ENCODE data around the gene SLC44A2.
A peak's percentile ranks its signal among the peaks of the same experiment; 100 is the strongest.
"Not testable (repeated sequence)": the region's sequence is repeated elsewhere in the genome, so short reads cannot be mapped to it uniquely, and the experiment has no call there.

Gene SLC44A2

GRCh38 chr19:10651851-10652250, 26.5 kb downstream of the SLC44A2 start:
- no peak for DNase-seq (ENCODE audit: low read depth)

- DNase-seq (ENCODE audit: low read depth), result no peak
These were observed 28.1 kb downstream of the SLC44A2 start for GRCh38 chr19:10653482-10653731.

GRCh38 chr19:10653732-10654609, 28.6 kb downstream of the SLC44A2 start, which contains the start of gene ILF3:
ILF3 (plus strand) TSS chr19:10654346; CDS start chr19:10670606, 16,260 bp downstream.
- DNase-seq (ENCODE audit: low read depth), result peak; percentile 100

GRCh38 chr19:10654610-10655456, 29.5 kb downstream of the SLC44A2 start:
- DNase-seq (ENCODE audit: low read depth), result no peak

- DNase-seq (ENCODE audit: low read depth), result no peak
These were observed 30.3 kb downstream of the SLC44A2 start for GRCh38 chr19:10655457-10656312.

- DNase-seq (ENCODE audit: low read depth), result no peak
These were observed 35.0 kb downstream of the SLC44A2 start for GRCh38 chr19:10660346-10660745.

GRCh38 chr19:10661946-10662345, 36.6 kb downstream of the SLC44A2 start:
- DNase-seq (ENCODE audit: low read depth), result no peak

GRCh38 chr19:10662384-10663251, 37.3 kb downstream of the SLC44A2 start:
- no peak for DNase-seq (ENCODE audit: low read depth)

- not testable (repeated sequence) for DNase-seq (ENCODE audit: low read depth)
These were observed 37.9 kb downstream of the SLC44A2 start for GRCh38 chr19:10663252-10663563.

GRCh38 chr19:10667867-10668266, 42.5 kb downstream of the SLC44A2 start:
- DNase-seq (ENCODE audit: low read depth), result no peak

GRCh38 chr19:10669246-10669645, 43.9 kb downstream of the SLC44A2 start:
- no peak for DNase-seq (ENCODE audit: low read depth)

GRCh38 chr19:10670182-10670581, 44.8 kb downstream of the SLC44A2 start:
- peak; percentile 49 for DNase-seq (ENCODE audit: low read depth)

- DNase-seq (ENCODE audit: low read depth), result no peak
These were observed 45.8 kb downstream of the SLC44A2 start for GRCh38 chr19:10670876-10671804.

GRCh38 chr19:10671922-10672321, 46.6 kb downstream of the SLC44A2 start:
- not testable (repeated sequence) for DNase-seq (ENCODE audit: low read depth)

- not testable (repeated sequence) for DNase-seq (ENCODE audit: low read depth)
These were observed 49.9 kb downstream of the SLC44A2 start for GRCh38 chr19:10675214-10675613.

- no peak for DNase-seq (ENCODE audit: low read depth)
These were observed 52.4 kb downstream of the SLC44A2 start for GRCh38 chr19:10677751-10678150.

GRCh38 chr19:10678813-10679212, 53.5 kb downstream of the SLC44A2 start:
- no peak for DNase-seq (ENCODE audit: low read depth)

GRCh38 chr19:10679743-10680142, 54.4 kb downstream of the SLC44A2 start:
- no peak for DNase-seq (ENCODE audit: low read depth)

GRCh38 chr19:10680545-10681135, 55.3 kb downstream of the SLC44A2 start:
- no peak for DNase-seq (ENCODE audit: low read depth)

GRCh38 chr19:10681658-10682057, 56.3 kb downstream of the SLC44A2 start:
- no peak for DNase-seq (ENCODE audit: low read depth)
